GM12892 (cell line): ENCODE measurements around the gene ZNF3.

Source experiments
- POLR2A ChIP-seq: IDR thresholded peaks from 2 replicates; pipeline ENCODE4 v1.6.1; 2011; ENCODE audit warnings: low read depth, low read length, control low read depth
- POLR2AphosphoS5 ChIP-seq: IDR thresholded peaks from 2 replicates; pipeline ENCODE4 v1.6.1; 2011; ENCODE audit warnings: low read depth, low read length, control low read depth

- TF ChIP-seq POLR2AphosphoS5 (no peak), POLR2A (no peak)
These were observed 18.1 kb downstream of the ZNF3 start for GRCh38 chr7:100063376-100063775.
